Endothelial cell of umbilical vein (primary cell): ENCODE measurements around the gene ATP2B2.

Source experiments
- CTCF ChIP-seq, 2 donors: IDR thresholded peaks; 1 replicate in 1 of 2; 2 replicates in 1 of 2; pipeline ENCODE4 v1.5.1; 2011; ENCODE audit warnings: low read length in 2 of 2, mild to moderate bottlenecking in 2 of 2, moderate library complexity in 2 of 2, control low read depth in 1 of 2, inconsistent platforms in 1 of 2, low read depth in 1 of 2; ENCODE audit not compliant: insufficient read depth in 1 of 2; ENCODE audit errors: extremely low read depth in 1 of 2
- EZH2 ChIP-seq: IDR thresholded peaks from 2 replicates; pipeline ENCODE4 v1.6.1; 2012; ENCODE audit warnings: borderline replicate concordance, low read depth, mild to moderate bottlenecking, moderate library complexity, low read length, inconsistent platforms; ENCODE audit not compliant: severe bottlenecking
- JUN ChIP-seq: IDR thresholded peaks from 2 replicates; pipeline ENCODE4 v1.6.1; 2011; ENCODE audit warnings: borderline replicate concordance, low read depth; ENCODE audit not compliant: insufficient read length, insufficient read depth
- MYC ChIP-seq: IDR thresholded peaks from one replicate; pipeline ENCODE4 v1.6.1; 2011; ENCODE audit warnings: mild to moderate bottlenecking, low read depth, low read length
- POLR2A ChIP-seq: IDR thresholded peaks from 2 replicates; pipeline ENCODE4 v1.6.1; 2012; ENCODE audit warnings: low read depth, mild to moderate bottlenecking, control low read depth, low read length
- POLR2AphosphoS5 ChIP-seq: IDR thresholded peaks from 2 replicates; pipeline ENCODE4 v1.6.1; 2012; ENCODE audit warnings: low read depth, mild to moderate bottlenecking, control low read depth, low read length, moderate library complexity; ENCODE audit not compliant: insufficient read depth

- TF ChIP-seq CTCF (IDR thresholded peaks at IDR 0.05; ENCODE audit: extremely low read depth in 1 of 2, insufficient read depth in 1 of 2, low read depth in 1 of 2, low read length in 2 of 2) (no peak), EZH2 (no peak), POLR2A (no peak), JUN (no peak), POLR2AphosphoS5 (no peak), MYC (no peak)
Measured at GRCh38 chr3:10527295-10528001, 22.1 kb upstream of the ATP2B2 start.
